K562 (cell line): ENCODE results near the gene PSD4. TPM values are rescaled to one million over a fixed set of nuclear protein-coding genes. Genes with fewer than 3 reads are reported as not detected.

ENCODE experiments used
- ATF7 ChIP-seq: fragments of 450-650 bp; IDR thresholded peaks from 2 replicates; pipeline ENCODE4 v1.7.1; 2014; ENCODE audit warnings: mild to moderate bottlenecking, moderate library complexity
- NFIC ChIP-seq: fragments of 450-650 bp; IDR thresholded peaks from 2 replicates; pipeline ENCODE4 v1.6.1; 2017; ENCODE audit warnings: mild to moderate bottlenecking, inconsistent platforms
- POLR2B ChIP-seq: fragments of 450-650 bp; IDR thresholded peaks from 2 replicates; pipeline ENCODE4 v1.6.1; 2018; ENCODE audit warnings: low read depth; ENCODE audit not compliant: partially characterized antibody
- TAF9B ChIP-seq: fragments of 450-650 bp; IDR thresholded peaks from 2 replicates; pipeline ENCODE4 v1.6.1; 2018; ENCODE audit warnings: mild to moderate bottlenecking; ENCODE audit not compliant: partially characterized antibody
- ZFX ChIP-seq: sonication (generic); formaldehyde crosslinking; IDR thresholded peaks from 2 replicates; pipeline ENCODE4 v1.8.0; 2022; ENCODE audit warnings: mild to moderate bottlenecking, missing genetic modification reagents, moderate library complexity
- ZNF511 ChIP-seq: sonication (generic); formaldehyde crosslinking; IDR thresholded peaks from 2 replicates; pipeline ENCODE4 v1.8.0; 2022; ENCODE audit warnings: mild to moderate bottlenecking, missing genetic modification reagents
- ZNF830 ChIP-seq: fragments of 250-450 bp; sonication (Bioruptor Pico); IDR thresholded peaks from 2 replicates; pipeline ENCODE4 v1.5.0; 2021; ENCODE audit warnings: mild to moderate bottlenecking
- polyA plus RNA-seq, 8 experiments: library from polyadenylated mRNA; depleted of rRNA in 4 of 8; stranded (reverse) in 5 of 8; unstranded in 3 of 8; fragments of >200 nt; fragmentation: Nextera tagmentation in 2 of 8; fragmentation: Illumina TruSeq in 1 of 8; extraction: Ambion mirVana in 2 of 8; extraction: Trizol in 1 of 8; gene quantifications; 2 replicates each; pipeline versions ENCODE4 v1.2.1 to v1.2.3, GENCODE V29; 2011 to 2014; ENCODE audit warnings: inconsistent platforms in 1 of 8, missing spikeins in 1 of 8
- total RNA-seq, 7 experiments: library from RNA; depleted of rRNA in 6 of 7; stranded (reverse); fragments of >200 nt in 6 of 7; fragmentation: Illumina TruSeq in 2 of 7; extraction: Trizol in 2 of 7; gene quantifications; 2 replicates each; pipeline versions ENCODE4 v1.2.1 to v1.2.3, GENCODE V29; 2011 to 2021; ENCODE audit warnings: low replicate concordance in 1 of 7
- TF ChIP-seq, protein P1 (sequence below), 2 experiments: IDR thresholded peaks; 2 replicates each; pipeline ENCODE4 v1.6.1; 2012; ENCODE audit warnings: improper control_type of control experiment in 2 of 2, low read depth in 2 of 2, low read length in 2 of 2, borderline replicate concordance in 1 of 2
- TF ChIP-seq, protein P2 (sequence below), 3 experiments: fragments of 200-800 bp in 1 of 3; fragments of 250-450 bp in 1 of 3; fragments of 450-650 bp in 1 of 3; sonication (Bioruptor Pico) in 1 of 3; sonication (Bioruptor generic) in 1 of 3; formaldehyde crosslinking in 1 of 3; IDR thresholded peaks; 2 replicates each; pipeline versions ENCODE4 v1.6.1 to v1.8.0; 2016 to 2022; ENCODE audit warnings: mild to moderate bottlenecking in 2 of 3, missing genetic modification characterization in 2 of 3, missing compliant biosample characterization in 1 of 3, moderate library complexity in 1 of 3
- TF ChIP-seq, protein P3 (sequence below): sonication (generic); formaldehyde crosslinking; IDR thresholded peaks from 2 replicates; pipeline ENCODE4 v1.8.0; 2022; ENCODE audit warnings: missing genetic modification reagents, mild to moderate bottlenecking, moderate library complexity, borderline replicate concordance
- TF ChIP-seq, protein P4 (sequence below): fragments of 450-650 bp; formaldehyde crosslinking; conservative IDR thresholded peaks from 2 replicates; pipeline ENCODE4 v1.4.0; 2022; ENCODE audit warnings: mild to moderate bottlenecking, missing genetic modification characterization

PSD4 gene
- total and polyA plus RNA-seq, 9 of the 15 experiments (the other 6 are each of a cell fraction or from before 2014, with no cell fraction given), result 0.46 to 54.0 (median 20.8) TPM

- TF ChIP-seq, protein P1, sequence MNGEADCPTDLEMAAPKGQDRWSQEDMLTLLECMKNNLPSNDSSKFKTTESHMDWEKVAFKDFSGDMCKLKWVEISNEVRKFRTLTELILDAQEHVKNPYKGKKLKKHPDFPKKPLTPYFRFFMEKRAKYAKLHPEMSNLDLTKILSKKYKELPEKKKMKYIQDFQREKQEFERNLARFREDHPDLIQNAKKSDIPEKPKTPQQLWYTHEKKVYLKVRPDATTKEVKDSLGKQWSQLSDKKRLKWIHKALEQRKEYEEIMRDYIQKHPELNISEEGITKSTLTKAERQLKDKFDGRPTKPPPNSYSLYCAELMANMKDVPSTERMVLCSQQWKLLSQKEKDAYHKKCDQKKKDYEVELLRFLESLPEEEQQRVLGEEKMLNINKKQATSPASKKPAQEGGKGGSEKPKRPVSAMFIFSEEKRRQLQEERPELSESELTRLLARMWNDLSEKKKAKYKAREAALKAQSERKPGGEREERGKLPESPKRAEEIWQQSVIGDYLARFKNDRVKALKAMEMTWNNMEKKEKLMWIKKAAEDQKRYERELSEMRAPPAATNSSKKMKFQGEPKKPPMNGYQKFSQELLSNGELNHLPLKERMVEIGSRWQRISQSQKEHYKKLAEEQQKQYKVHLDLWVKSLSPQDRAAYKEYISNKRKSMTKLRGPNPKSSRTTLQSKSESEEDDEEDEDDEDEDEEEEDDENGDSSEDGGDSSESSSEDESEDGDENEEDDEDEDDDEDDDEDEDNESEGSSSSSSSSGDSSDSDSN (IDR thresholded peaks at IDR 0.05; ENCODE audit: borderline replicate concordance in 1 of 2, low read depth in 2 of 2, low read length in 2 of 2), result 0 out of 4 replicates have a peak, but pooled peaks of 1 of the 2 experiments have one; percentile 27
- TF ChIP-seq, protein P2, sequence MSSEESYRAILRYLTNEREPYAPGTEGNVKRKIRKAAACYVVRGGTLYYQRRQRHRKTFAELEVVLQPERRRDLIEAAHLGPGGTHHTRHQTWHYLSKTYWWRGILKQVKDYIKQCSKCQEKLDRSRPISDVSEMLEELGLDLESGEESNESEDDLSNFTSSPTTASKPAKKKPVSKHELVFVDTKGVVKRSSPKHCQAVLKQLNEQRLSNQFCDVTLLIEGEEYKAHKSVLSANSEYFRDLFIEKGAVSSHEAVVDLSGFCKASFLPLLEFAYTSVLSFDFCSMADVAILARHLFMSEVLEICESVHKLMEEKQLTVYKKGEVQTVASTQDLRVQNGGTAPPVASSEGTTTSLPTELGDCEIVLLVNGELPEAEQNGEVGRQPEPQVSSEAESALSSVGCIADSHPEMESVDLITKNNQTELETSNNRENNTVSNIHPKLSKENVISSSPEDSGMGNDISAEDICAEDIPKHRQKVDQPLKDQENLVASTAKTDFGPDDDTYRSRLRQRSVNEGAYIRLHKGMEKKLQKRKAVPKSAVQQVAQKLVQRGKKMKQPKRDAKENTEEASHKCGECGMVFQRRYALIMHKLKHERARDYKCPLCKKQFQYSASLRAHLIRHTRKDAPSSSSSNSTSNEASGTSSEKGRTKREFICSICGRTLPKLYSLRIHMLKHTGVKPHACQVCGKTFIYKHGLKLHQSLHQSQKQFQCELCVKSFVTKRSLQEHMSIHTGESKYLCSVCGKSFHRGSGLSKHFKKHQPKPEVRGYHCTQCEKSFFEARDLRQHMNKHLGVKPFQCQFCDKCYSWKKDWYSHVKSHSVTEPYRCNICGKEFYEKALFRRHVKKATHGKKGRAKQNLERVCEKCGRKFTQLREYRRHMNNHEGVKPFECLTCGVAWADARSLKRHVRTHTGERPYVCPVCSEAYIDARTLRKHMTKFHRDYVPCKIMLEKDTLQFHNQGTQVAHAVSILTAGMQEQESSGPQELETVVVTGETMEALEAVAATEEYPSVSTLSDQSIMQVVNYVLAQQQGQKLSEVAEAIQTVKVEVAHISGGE (CRISPR knock-in tag; IDR thresholded peaks at IDR 0.05), result peak in 1 of 3 experiments; percentile 55; a peak in 1 of 6 replicates
- TF ChIP-seq NFIC (peak; percentile 39; the same call in 1 of the 2 replicates), ZNF511 (CRISPR knock-in tag) (peak; percentile 56; the same call in 1 of the 2 replicates), TAF9B (peak; percentile 69), ZFX (peak; percentile 87), ZNF830 (CRISPR knock-in tag) (peak; percentile 69; the same call in 1 of the 2 replicates), ATF7 (peak; percentile 56; the same call in 1 of the 2 replicates), POLR2B (peak; percentile 88)
- TF ChIP-seq, protein P3, sequence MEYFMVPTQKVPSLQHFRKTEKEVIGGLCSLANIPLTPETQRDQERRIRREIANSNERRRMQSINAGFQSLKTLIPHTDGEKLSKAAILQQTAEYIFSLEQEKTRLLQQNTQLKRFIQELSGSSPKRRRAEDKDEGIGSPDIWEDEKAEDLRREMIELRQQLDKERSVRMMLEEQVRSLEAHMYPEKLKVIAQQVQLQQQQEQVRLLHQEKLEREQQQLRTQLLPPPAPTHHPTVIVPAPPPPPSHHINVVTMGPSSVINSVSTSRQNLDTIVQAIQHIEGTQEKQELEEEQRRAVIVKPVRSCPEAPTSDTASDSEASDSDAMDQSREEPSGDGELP (CRISPR knock-in tag), result peak; percentile 20; the same call in 1 of the 2 replicates
- TF ChIP-seq, protein P4, sequence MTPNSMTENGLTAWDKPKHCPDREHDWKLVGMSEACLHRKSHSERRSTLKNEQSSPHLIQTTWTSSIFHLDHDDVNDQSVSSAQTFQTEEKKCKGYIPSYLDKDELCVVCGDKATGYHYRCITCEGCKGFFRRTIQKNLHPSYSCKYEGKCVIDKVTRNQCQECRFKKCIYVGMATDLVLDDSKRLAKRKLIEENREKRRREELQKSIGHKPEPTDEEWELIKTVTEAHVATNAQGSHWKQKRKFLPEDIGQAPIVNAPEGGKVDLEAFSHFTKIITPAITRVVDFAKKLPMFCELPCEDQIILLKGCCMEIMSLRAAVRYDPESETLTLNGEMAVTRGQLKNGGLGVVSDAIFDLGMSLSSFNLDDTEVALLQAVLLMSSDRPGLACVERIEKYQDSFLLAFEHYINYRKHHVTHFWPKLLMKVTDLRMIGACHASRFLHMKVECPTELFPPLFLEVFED (CRISPR knock-in tag), result peak; percentile 92
Observed at GRCh38 chr2:113235347-113236226, 61.8 kb downstream of the PSD4 start (continued).
